CD4-positive, alpha-beta T cell treated with Interleukin-15 for 1 hour (primary cell): ENCODE data around the gene FBXL14.

ENCODE experiments used
- DNase-seq: peaks from one replicate; pipeline ENCODE4 v3.0.0-alpha.2; 2020

FBXL14 gene

DNA sequence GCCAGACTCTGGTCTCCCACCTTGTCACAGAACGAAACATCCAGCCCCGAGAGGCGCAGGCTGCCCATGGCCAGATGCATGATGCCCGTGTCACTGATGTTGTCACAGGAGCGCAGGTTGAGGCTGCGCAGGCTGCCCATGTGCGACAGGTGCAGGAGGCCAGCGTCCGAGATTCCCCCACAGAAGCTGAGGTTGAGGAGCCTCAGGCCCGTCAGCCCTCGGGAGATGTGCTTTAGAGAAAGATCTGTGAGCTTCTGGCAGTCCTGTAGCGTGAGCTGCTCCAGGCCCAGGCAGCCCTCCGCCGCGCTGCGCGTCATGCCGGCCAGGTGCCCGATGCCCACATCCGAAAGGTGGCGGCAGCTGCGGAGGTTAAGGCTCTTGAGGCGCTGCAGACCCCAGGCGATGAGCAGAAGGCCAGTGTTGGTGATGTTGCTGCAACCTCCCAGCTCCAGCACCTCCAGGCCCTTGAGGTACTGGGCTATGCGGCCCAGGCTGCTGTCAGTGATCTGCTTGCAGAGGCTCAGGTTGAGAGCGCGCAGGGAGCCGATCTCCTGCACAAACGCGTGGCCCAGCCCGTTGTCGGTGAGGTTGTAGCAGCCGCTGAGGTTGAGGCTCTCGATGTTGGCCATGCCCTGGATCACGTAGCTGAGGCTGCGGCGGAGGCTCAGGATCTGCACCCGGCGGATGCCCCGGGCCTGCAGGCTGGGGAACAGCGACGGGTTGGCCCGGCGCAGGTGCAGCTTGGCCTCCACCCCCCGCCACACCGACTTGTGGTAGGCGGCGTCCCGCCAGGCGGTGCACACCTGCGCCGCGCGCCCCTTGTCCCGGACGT is 991 bp downstream of the FBXL14 start:
- peak; percentile 51 for DNase-seq

DNA sequence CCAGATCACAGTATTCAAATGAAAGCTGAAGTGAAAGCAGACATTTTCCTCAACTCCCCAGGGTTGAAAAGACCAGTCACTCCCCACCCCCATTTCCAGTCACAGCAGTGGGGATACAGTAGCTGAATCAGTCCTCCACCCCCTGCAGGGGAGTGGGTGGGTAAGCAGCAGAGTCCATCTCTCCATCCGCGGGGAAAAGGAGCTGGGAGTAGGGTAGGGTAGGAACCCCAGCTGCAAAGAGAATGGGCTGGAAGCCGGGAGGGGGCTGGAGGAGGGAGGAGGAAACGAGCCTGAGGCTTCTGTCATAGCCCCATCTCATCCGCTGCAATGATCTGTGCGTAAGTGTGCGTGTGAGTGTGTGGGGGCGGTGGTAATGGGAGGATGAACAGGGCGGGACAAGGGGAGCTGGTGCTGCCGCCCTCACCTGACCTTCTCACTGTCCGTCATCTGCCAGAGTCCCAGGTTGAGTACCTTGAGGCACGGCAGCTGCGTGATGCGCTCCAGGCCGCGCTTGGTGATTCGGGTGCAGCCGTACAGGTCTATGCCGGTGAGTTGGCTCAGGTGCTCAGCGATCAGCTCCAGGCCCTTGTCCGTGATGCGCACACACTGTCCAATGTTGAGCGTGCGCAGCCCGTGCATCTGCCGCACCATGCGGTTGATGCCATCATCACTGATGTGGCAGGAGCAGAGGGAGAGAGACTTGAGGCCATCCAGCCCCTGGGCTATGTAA is 1.8 kb downstream of the FBXL14 start:
- peak; percentile 40 for DNase-seq

DNA sequence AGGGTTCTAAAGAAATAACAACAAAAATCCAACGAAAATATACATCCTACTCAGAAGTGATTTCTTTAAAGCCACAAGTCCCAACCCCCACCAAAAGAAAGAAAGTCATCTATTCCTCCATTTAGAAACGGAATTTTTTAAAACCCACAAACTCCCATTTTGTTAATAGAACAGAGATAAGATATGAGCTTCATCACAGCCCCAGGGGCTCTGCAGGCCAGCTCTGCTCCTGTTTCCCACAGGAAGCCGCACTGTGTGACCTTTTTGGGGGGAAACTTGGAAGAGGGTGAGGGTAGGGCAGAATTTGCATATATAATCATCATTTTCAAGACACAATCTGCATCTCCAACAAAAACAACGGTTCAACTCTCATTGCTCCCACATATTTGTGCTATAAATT is 2.8 kb downstream of the FBXL14 start:
- DNase-seq = no peak

DNA sequence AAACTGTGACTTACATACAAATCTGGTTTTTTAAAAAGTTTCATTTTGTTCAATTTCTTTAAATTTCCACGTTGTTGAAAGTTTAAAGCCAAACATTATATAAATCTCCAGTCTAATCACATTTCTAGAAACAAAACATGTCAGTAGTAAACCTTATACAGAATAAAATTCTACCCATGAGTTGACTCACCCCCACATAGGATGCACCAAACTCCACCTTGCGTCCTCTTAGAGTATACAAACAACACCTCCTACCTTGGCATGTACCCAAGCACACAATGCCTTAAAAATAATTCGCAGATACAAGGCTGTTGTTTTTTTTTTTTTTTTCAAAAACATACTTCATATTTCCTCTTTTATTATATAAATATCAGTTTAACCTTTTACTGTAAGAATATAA is 3.3 kb downstream of the FBXL14 start:
- peak; percentile 27 for DNase-seq

DNA sequence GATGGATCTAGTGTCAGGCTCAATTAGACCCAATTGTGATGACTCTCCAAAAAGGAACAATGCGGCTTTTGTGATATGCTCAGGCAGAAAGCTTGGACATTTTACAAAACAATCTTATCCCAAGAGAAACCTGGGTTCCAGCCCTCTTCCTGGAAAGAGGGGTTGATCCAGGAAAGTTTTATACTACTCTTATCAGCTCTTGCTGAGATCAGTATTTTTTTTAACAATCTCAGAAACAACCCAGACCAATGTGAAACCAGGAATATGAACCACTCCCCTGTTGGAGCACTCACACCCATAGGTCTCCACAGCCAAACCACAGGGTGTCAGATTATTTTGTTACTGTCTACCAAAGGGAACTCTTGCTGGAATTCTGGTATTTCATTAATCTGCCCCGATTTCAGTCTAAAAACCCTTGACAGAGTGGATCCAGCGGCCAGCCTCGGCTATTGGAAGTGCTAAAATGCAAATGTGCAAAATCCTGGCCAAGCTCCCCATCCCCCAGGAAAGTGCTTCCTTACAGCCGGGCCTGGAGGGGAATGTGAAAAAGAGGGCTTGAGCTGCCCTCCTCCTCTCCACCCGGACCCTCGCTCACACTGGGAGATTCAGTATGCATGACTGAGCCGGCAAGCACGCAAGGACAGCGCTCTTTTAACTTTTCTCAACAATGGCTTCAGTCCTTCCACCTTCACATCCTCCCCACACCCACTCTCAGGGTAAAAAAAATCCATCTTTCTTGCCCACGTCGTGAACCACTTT is 4.0 kb downstream of the FBXL14 start:
- no peak for DNase-seq

DNA sequence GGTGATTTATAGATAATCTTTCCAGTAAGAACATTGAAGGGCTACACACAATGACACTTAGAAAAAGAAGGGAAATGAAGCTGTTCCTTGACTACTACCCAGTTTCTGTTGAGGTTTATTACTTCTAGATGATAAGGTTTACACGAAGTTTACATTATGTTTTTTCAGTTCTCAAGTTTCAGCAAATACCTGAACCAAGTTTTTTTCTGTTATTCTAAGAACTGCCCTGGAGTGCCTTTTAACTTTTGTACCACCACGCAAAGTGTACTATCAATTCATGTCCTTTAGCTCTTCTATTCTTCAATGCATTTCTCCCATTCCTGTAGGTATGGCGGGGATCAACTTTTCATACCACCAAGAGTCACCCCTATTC is 5.8 kb downstream of the FBXL14 start:
- no peak for DNase-seq

DNA sequence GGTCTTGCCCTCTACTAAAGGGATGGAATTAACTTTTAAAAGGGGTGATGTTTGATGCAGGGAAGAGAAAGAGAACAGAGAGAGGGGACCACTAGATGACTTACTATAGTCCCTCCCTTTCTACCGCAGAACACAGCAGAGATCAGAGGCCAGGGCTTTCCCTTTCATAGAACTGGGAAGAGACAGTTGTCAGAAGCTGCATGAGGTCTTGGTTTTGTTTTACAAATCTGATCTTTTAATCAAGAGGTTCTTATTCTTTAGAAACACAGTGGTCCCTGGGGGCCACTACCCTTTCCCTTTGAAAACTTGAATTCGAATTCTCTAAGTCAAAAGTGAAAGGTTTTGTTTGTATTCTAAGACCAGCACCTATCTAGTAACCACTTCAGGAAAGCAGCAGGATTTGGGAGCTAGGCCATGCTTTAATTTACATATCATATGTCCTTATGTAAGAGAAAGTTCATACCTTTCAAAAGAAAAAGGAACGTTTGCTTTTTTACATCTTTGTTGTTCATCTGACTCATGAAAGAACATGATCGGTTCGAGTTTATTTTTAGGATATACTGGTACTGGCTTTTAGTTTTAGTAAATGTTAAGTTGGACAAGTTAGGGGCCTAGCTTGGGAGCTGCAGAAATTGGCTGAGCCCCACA is 6.3 kb downstream of the FBXL14 start:
- no peak for DNase-seq

DNA sequence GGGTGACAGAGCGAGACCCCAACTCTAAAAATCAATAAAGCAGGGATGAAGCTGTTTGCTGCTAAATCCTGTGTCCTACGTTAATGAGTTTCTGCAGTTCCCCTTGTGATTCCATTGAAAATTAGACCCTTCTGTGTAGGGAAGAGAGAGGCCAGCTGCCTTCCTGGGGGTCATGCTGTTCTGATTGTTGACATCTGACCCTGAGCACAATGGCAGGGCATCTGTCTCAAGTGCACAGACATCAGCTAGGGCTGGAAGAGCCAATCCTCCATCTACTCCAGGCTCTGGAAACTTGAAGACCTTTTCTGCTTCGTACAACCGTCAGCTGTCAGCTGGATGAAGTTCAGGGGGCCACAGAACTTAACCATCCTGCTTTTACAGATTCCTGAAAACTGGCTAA is 10.1 kb downstream of the FBXL14 start:
- DNase-seq = no peak

DNA sequence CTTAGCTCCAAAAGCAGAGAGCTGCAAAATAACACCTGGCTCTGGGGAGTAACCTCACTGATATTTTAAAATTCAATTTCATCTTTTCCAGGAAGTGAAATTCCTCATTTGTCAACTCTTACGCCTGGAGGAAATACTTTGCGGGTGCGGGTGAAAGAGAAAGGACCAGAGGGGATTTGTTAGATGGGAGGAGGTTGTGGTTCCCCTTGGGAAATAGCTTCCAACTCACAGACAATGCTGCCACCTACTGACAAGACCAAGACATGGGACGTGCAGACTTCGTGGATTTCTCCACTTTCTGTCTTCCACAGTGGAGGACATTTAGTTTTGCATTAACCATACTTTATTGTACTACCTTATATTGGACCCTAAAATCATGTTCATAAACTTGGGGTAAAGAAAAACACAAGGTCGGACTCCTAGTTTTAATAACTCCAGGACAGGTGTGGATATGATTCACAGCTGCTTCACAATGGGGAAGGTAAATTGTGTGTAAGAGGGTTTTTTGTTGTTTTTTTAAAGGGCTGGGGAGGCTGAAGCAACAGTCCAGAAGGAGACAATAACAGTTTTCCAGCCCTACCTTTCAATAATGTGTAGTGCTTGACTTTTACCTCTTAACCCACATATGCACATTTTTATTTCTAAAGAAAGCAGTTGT is 10.8 kb downstream of the FBXL14 start:
- peak; percentile 68 for DNase-seq

DNA sequence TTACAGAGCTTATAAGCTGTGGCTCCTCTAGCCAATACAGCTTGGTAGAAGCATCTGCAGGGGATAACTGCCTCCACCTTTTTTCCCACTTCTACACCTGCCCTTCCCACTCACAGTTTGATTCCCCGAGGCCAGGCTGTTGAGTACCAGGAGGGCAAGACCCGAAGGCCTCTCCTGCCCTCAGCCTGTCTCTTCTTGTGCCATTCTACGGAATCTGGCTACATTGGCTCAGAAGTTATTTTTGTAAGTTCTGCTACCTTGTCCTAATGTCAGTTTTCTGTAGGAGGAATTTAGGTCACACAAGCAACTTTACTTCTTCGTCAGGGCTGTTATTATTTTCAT is 11.7 kb downstream of the FBXL14 start:
- DNase-seq = no peak

DNA sequence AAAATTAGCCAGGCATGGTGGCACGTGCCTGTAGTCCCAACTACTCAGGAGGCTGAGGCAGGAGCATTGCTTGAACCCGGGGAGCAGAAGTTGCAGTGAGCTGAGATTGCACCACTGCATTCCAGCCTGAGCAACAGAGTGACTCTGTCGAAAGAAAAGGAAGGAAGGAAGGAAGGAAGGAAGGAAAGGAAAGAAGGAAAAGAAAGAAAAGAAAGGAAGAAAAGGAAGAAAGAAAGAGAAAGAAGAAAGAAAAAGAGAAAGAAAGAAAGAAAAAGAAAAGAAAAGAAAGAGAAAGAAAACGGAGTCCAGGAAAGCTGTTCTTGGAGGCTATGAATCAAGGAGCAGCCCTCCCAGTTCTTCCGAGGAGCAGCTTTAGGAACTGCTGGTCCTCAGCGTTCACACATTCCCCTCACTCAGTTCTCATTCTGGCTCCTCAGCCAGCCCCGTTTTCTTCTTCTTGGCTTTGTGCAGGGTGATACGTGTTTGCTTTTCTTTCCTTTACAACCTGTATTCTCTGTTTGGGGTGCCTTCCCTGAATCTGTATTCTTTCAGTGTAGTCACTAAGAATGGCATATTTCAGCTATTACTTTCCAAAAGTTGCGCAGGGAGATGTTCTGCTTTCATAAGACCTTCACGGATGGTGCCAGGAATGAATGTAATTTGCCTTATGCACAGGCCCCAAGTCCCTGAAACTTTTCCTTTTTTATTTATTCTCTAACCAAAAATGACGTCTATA is 12.2 kb downstream of the FBXL14 start:
- DNase-seq = no peak

DNA sequence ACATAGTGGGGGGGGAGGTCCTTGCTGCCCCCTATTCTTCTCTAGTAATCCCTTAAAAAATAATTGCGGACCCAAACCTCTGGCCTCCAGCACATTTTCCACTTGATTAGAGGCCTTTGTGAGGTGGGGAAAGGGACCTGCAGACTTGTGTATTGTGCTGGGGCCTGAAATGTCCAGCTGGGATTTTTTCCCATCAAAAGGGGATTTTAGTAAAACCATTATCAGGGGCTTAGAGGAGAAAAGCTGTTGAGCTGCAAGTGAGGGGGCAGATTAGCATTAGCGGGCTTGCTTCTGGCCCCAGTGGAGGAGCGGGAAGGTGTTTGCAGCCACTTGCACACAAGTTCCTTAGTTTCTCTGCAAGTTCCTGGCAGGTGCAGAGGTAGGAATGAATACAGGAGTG is 13.9 kb downstream of the FBXL14 start:
- DNase-seq = no peak

DNA sequence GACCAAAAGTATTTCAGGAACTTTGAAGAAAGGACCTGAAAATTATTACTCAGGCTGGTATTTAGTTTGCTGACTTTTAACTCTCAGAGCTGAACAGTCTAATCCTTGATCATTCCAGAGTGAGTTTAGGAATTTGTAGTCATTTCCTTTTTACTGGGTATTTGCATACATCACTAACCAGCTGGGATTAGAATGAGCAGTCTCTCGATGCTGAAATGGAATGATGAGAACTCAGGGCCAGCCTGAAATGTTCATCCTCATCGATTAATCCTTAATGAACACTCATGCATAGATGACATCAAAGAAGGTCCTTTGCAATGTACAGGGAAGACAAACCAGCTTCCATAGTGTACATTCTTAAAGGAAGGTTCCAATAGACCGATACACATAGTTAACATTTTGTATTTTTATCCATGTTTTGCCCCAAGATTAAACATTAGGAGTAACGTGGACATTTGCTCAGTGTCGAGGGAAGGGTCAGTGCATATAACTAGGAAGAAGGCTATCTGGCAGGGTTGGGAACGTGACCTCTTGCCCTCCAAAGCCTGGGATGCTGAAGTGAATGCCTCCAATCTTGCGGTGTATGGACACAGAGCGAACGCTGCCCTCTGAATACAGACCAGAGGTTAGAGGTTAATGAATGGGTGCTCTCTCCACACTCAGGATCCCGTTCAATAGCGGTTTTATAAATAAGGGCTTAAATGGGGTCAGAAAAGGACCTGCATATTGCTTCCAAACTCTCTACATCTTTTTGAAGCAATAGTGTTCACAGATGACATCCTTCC is 14.5 kb downstream of the FBXL14 start:
- DNase-seq = no peak

DNA sequence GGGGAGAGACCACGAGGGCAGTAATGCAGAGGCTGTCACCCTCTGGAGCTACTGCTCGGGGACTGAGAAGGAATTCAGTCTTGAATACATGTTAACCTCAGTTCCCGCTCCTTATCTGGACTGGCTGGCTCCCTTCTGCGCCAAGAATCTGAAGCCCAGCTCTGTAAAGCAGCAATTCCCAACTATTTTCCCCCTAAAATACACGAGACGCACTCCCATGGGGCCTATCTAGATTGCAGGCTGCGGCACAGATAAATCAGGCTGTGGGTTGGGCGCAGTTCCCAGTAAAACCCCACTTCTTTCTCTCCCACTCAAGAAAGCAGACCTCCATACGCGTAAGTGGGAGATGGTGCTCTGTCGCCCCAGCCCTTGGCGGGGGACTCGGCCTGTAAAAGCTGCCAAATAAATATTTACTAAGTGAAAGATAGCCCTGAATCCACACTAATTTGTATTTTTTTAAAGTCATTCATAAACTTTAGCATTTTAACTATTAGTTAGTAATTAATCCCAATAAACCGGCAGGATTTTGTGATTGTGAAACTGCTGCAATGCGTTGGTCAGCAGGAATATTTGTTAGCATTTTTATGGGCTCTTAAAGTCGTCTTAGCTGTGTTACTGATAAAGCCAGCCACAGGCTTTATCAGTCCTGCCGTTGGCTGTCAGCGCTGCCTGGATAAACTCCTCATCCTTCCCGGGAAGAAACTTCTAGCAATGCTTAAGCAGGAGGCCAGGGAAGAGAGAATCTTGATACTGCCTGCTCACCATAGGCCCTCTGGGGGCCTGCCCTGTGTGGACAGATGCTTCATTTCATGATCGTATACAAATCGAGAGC is 17.8 kb downstream of the FBXL14 start:
- no peak for DNase-seq

DNA sequence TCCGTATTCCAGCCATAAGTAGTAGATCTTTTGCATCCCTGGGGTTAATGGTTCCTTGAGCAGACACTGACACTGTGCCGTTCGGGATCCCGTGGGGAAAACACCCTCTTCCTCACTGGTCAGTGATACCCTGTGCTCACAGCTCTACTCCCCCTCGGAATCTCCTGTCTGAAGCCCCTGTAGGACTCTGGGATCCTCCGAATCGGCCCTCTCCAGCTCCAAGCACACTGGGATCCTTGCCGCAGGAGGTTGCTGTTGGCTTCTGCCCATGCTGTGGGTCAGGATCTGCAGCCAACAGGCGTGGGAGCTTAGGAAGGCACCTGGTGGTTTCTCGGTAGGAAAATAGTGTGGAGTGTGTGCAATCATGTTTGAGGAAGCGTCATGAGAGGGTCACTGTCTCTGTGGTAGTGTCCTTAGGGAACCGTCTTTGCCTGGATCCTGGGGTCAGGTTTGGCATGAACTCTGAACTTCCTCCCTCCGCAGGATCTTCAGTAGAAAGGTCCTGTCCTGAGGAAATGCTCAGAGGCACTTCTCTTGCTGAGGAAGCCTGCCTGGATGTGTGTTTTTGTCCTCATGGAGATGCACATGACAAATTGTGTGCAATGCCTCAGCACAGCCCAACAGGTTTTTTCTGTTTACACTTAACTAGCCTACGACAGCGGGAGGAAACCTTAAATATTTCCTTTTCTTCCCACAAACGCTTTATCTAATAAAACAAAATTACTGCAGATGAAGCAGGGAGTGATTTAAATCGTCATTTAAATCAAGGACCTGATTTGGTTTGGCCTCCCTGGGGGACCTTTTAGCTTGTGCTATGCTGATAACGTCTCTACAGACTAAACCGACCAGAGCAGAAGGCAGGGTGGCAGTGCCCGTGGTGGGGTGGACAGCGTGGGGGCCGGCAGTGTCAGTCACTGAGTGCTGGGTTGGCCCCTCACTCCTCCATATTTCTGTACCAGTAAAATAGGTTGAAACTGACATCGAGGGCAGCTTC is 18.7 kb downstream of the FBXL14 start:
- DNase-seq = no peak

DNA sequence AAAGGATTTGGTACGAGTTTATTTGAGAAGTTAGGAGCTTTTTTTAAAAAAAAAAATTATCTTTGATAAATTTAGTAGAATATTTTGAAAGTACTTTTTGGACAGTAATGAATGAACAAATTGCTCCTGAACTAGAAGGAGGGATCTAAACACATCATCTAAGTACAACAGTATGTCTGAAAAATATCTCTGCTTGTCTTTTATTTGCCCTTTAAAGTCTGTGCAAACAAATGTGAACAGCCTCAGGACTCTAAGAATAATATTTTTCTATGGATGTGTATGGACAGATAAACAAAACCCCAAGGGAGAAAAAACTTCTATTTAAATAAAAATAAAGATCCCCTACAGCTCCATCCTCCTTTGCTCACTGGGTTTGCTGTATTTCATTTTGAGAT is 19.5 kb downstream of the FBXL14 start:
- DNase-seq = no peak

DNA sequence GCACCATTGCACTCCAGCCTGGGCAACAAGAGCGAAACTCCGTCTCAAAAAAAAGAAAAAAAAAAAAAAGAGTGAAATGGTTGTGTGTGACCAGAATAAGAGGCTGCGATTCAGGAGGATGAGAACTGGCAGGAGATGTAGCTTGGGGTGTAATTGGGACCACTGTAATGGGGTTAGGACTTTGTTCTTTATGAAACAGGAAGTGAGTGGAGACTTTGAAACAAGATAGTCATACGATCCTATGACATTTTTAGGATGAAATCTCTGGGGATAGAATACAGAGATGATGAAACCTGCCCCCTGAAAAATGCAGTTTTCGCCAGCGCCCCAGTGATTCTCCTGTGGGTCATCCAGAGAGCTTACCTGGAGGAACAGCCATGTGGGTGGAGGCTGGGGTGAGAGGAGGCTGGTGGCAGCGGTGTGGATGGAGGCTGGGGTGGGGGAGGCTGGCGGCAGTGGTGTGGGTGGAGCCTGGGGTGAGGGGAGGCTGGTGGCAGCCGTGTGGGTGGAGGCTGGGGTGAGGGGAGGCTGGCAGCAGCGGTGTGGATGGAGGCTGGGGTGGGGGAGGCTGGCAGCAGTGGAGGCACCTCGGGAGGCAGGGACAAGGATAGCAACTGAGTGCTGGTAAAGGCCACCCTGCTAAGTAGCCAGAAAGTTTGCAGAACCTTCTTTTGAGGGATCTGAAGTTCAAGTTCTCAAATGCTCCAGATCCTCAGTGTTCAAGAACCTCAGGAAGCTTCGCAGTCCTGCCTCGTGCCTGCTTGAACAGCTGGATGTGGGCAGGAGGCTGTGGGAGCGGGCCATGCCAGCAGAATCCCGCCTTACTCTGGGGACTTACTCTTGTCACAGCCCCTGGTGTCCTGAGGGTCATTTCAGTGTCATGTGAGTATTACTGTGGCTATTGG is 20.2 kb downstream of the FBXL14 start:
- DNase-seq = no peak

DNA sequence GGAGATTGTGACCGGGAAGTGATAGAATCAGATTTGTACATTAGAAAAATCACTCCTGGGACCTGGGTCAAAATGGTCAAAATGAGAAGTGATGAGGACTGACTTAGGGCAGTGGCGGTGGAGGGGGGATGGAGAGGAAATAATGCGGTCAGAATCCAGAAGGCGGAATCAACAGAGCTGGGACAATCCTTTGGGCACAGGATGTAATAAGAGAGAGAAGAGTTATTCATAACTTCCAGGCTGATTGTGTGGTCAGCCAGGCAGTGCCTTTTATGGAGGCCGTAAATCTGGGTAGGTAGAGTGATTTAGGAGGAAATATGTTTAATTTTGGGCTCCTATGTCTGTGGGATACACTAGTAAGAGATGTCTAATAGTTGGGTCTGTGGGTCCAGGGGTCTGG is 21.6 kb downstream of the FBXL14 start:
- DNase-seq = no peak
